DOHH2 (cell line): ENCODE results near the gene EPC1.

Experiments used
- EZH2phosphoT487 ChIP-seq: fragments of 200-600 bp; sonication (generic); IDR thresholded peaks from 2 replicates; pipeline ENCODE4 v1.6.1; 2017; ENCODE audit warnings: borderline replicate concordance, mild to moderate bottlenecking, antibody characterized with exemption, low read length, moderate library complexity, mixed read lengths
- TF ChIP-seq, protein P1 (sequence below): fragments of 200-600 bp; sonication (generic); IDR thresholded peaks from one replicate; pipeline ENCODE4 v1.5.1; 2014; ENCODE audit warnings: antibody characterized with exemption, mild to moderate bottlenecking, low read depth, low read length; ENCODE audit not compliant: poor library complexity, severe bottlenecking

DNA sequence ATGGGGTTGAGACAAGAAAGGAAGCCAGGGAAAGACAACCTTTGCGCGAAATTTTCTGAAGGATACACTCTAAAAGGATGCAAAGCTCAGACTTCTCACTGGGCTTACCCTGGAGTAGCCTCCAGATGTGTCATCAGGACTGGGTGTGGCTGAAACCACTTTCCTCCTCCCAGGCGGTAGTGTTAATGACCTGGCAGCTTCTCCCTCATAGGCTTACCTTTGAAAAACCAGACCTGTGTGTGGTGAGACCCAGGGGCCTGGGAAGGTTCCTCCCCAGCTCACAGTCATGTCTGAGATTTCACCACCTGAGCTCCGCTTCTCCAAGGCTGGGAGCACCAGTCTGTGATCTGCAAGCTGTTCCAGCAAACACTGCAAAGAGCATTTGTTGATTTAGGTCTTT, 93.7 kb downstream of the EPC1 start:
- TF ChIP-seq, protein P1, sequence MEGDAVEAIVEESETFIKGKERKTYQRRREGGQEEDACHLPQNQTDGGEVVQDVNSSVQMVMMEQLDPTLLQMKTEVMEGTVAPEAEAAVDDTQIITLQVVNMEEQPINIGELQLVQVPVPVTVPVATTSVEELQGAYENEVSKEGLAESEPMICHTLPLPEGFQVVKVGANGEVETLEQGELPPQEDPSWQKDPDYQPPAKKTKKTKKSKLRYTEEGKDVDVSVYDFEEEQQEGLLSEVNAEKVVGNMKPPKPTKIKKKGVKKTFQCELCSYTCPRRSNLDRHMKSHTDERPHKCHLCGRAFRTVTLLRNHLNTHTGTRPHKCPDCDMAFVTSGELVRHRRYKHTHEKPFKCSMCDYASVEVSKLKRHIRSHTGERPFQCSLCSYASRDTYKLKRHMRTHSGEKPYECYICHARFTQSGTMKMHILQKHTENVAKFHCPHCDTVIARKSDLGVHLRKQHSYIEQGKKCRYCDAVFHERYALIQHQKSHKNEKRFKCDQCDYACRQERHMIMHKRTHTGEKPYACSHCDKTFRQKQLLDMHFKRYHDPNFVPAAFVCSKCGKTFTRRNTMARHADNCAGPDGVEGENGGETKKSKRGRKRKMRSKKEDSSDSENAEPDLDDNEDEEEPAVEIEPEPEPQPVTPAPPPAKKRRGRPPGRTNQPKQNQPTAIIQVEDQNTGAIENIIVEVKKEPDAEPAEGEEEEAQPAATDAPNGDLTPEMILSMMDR = no peak
- TF ChIP-seq EZH2phosphoT487 = no peak
